Common myeloid progenitor, CD34-positive (primary cell): ENCODE results near the gene PPM1H.

Experiments
- CTCF ChIA-PET: fragments of 350-600 bp; sonication (Branson Sonifier 250); formaldehyde crosslinking; loops from one replicate; lab custom pipeline; 2021; ENCODE audit warnings: antibody characterized with exemption; lab: Charles Lee
- POLR2A ChIA-PET: fragments of 350-600 bp; sonication (Branson Sonifier 250); formaldehyde crosslinking; loops from one replicate; lab custom pipeline; 2021; ENCODE audit warnings: antibody characterized with exemption; lab: Charles Lee
- DNase-seq, 3 donors: peaks; one replicate each; pipeline versions ENCODE4 v3.0.0 to v3.0.0-alpha.2; 2013
- H3K27ac ChIP-seq, 2 experiments: 1 replicate in 1 of 2; 2 replicates in 1 of 2; pipeline ENCODE4 v1.7.0; 2013; ENCODE audit warnings: inconsistent platforms in 2 of 2, low read length in 2 of 2, mild to moderate bottlenecking in 2 of 2, low read depth in 1 of 2, moderate library complexity in 1 of 2; ENCODE audit not compliant: severe bottlenecking in 2 of 2, insufficient read depth in 1 of 2, poor library complexity in 1 of 2
- H3K27me3 ChIP-seq, 5 experiments: replicated peaks in 2 of 5; 1 replicate in 3 of 5; 2 replicates in 2 of 5; pipeline versions ENCODE4 v1.6.1 to v1.7.0; 2013; ENCODE audit warnings: low read length in 4 of 5, mild to moderate bottlenecking in 2 of 5, moderate library complexity in 2 of 5, inconsistent platforms in 1 of 5; ENCODE audit not compliant: insufficient read depth in 5 of 5, control insufficient read depth in 4 of 5
- H3K36me3 ChIP-seq, 4 experiments: 1 replicate in 2 of 4; 2 replicates in 2 of 4; pipeline versions ENCODE4 v1.6.1 to v1.7.0; 2013; ENCODE audit warnings: low read length in 3 of 4, control low read depth in 1 of 4, mild to moderate bottlenecking in 1 of 4; ENCODE audit not compliant: control insufficient read depth in 4 of 4, insufficient read depth in 4 of 4
- H3K4me1 ChIP-seq, 4 experiments: 1 replicate in 3 of 4; 2 replicates in 1 of 4; pipeline versions ENCODE4 v1.6.1 to v1.7.1; 2013; ENCODE audit warnings: low read length in 3 of 4, mild to moderate bottlenecking in 3 of 4, control low read depth in 1 of 4, inconsistent platforms in 1 of 4, moderate library complexity in 1 of 4; ENCODE audit not compliant: control insufficient read depth in 4 of 4, insufficient read depth in 4 of 4; ENCODE audit errors: control extremely low read depth in 1 of 4
- H3K4me3 ChIP-seq, 7 experiments: 1 replicate in 4 of 7; 2 replicates in 3 of 7; pipeline versions ENCODE4 v1.5.1 to v1.7.0; 2013; ENCODE audit warnings: mild to moderate bottlenecking in 7 of 7, low read length in 6 of 7, moderate library complexity in 6 of 7, inconsistent platforms in 2 of 7, low read depth in 2 of 7, control low read depth in 1 of 7; ENCODE audit not compliant: insufficient read depth in 4 of 7, control insufficient read depth in 1 of 7; ENCODE audit errors: extremely low read depth in 1 of 7
- H3K9me3 ChIP-seq, 5 experiments: 1 replicate in 4 of 5; 2 replicates in 1 of 5; pipeline versions ENCODE4 v1.6.1 to v1.7.1; 2013; ENCODE audit warnings: low read length in 4 of 5, mild to moderate bottlenecking in 2 of 5, inconsistent platforms in 1 of 5, low read depth in 1 of 5, moderate library complexity in 1 of 5; ENCODE audit not compliant: control insufficient read depth in 4 of 5, insufficient read depth in 2 of 5; ENCODE audit errors: control extremely low read depth in 1 of 5
- WGBS: methylation state at CpG from one replicate; pipeline ENCODE4 v1.1.5; 2013; ENCODE audit not compliant: insufficient coverage; 5-methylcytosine and 5-hydroxymethylcytosine counted together

The PPM1H gene

DNA sequence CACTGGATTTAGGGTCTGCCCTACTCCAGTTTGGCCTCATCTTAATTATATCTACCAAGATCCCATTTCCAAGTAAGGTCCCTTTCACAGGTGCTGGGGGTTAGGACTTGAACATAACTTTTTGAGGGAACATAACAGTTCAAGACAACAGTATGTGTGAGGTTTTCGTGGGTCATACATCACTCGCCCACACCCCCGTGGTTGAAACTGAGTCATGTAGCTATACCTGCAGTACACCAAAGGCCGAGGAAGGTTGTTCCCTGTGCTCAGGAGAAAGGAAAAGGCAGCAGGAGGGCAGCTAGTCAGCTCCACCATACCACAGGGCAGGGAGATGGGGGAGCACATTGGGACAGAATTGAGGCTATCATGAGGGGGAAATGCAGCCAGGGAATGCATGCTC, 167.0 kb downstream of the PPM1H start:
- H3K9me3 ChIP-seq: no peaks in the 10 kb centered on the region
- 96% methylated on average over 4 of the region's 4 CpGs for WGBS
- H3K36me3 ChIP-seq: peaks cover 0 to 7% (median 4%) of the 10 kb centered on the region in 4 experiments
- DNase-seq: no peak
- H3K27me3 ChIP-seq: no peaks in the 10 kb centered on the region
- ChIA-PET CTCF (interaction anchor here (1.3 to 1.5 kb wide), 2 partner anchors 13 to 27 kb away, joined by 3 read pairs; no protein-coding TSS in a partner anchor), POLR2A (no interaction called here)
- peaks cover 0 to 4% (median 0%) of the 10 kb centered on the region in 4 experiments for H3K4me1 ChIP-seq
- no peak overlapping the region for H3K27ac ChIP-seq
- H3K4me3 ChIP-seq: no peak overlapping the region

GRCh38 chr12:62767496-62767895, 167.5 kb downstream of the PPM1H start:
- no peaks in the 10 kb centered on the region for H3K9me3 ChIP-seq
- ChIA-PET POLR2A (no interaction called here), CTCF (interaction anchor here (1.3 to 1.5 kb wide), 2 partner anchors 13 to 28 kb away, joined by 3 read pairs; no protein-coding TSS in a partner anchor)
- peaks cover 0 to 7% (median 4%) of the 10 kb centered on the region in 4 experiments for H3K36me3 ChIP-seq
- no peaks in the 10 kb centered on the region for H3K27me3 ChIP-seq
- 96% methylated on average over 3 of the region's 5 CpGs for WGBS
- DNase-seq: no peak
- H3K4me1 ChIP-seq: peaks cover 0 to 4% (median 0%) of the 10 kb centered on the region in 4 experiments
- no peak overlapping the region for H3K4me3 ChIP-seq
- no peak overlapping the region for H3K27ac ChIP-seq

GRCh38 chr12:62766496-62766895, 168.5 kb downstream of the PPM1H start:
- no CpG with 5 or more reads among the region's 1 CpG for WGBS
- Histone ChIP-seq H3K27ac (no peak overlapping the region), H3K4me3 (no peak overlapping the region), H3K9me3 (no peaks in the 10 kb centered on the region), H3K27me3 (no peaks in the 10 kb centered on the region), H3K36me3 (peaks cover 0 to 7% (median 4%) of the 10 kb centered on the region in 4 experiments), H3K4me1 (no peaks in the 10 kb centered on the region)
- POLR2A ChIA-PET: no interaction called here
- CTCF ChIA-PET: interaction anchor here (0.7 kb wide), 1 partner anchor 242 kb away, joined by 3 read pairs; no protein-coding TSS in a partner anchor
- DNase-seq: no peak

- Histone ChIP-seq H3K4me3 (no peak overlapping the region), H3K27me3 (no peaks in the 10 kb centered on the region), H3K9me3 (no peaks in the 10 kb centered on the region), H3K36me3 (peaks cover 0 to 7% (median 4%) of the 10 kb centered on the region in 4 experiments), H3K4me1 (peaks cover 0 to 6% (median 0%) of the 10 kb centered on the region in 4 experiments), H3K27ac (no peak overlapping the region)
- 85% methylated on average over 8 of the region's 9 CpGs for WGBS
- no peak for DNase-seq
- CTCF ChIA-PET: interaction anchor here (0.7 to 1.7 kb wide), 3 partner anchors 8 to 30 kb away, joined by 3 to 4 read pairs (median 4); no protein-coding TSS in a partner anchor
- POLR2A ChIA-PET: no interaction called here
Observed at GRCh38 chr12:62763861-62764645, 170.9 kb downstream of the PPM1H start.

GRCh38 chr12:62763312-62763711, 171.6 kb downstream of the PPM1H start:
- H3K4me1 ChIP-seq: peaks cover 0 to 6% (median 0%) of the 10 kb centered on the region in 4 experiments
- H3K36me3 ChIP-seq: peaks cover 0 to 7% (median 4%) of the 10 kb centered on the region in 4 experiments
- H3K27ac ChIP-seq: no peak overlapping the region
- no peak for DNase-seq
- ChIA-PET CTCF (interaction anchor here (1.7 kb wide), 1 partner anchor 23 kb away, joined by 4 read pairs; no protein-coding TSS in a partner anchor), POLR2A (no interaction called here)
- no peaks in the 10 kb centered on the region for H3K9me3 ChIP-seq
- 57% methylated on average over 2 of the region's 3 CpGs for WGBS
- H3K27me3 ChIP-seq: no peaks in the 10 kb centered on the region
- no peak overlapping the region for H3K4me3 ChIP-seq

- no peak for DNase-seq
- CTCF ChIA-PET: interaction anchor here (1.2 to 1.8 kb wide), 3 partner anchors 10 to 24 kb away, joined by 4 read pairs; no protein-coding TSS in a partner anchor
- Histone ChIP-seq H3K4me3 (no peak overlapping the region), H3K9me3 (no peaks in the 10 kb centered on the region), H3K27me3 (no peaks in the 10 kb centered on the region), H3K4me1 (peaks cover 0 to 6% (median 0%) of the 10 kb centered on the region in 4 experiments), H3K36me3 (peaks cover 0 to 7% (median 4%) of the 10 kb centered on the region in 4 experiments), H3K27ac (no peak overlapping the region)
- 88% methylated on average over 2 of the region's 3 CpGs for WGBS
- POLR2A ChIA-PET: no interaction called here
Observed at GRCh38 chr12:62762645-62763044, 172.3 kb downstream of the PPM1H start.

GRCh38 chr12:62761658-62762057, 173.3 kb downstream of the PPM1H start:
- 100% methylated on average over 5 of the region's 5 CpGs for WGBS
- no peaks in the 10 kb centered on the region for H3K9me3 ChIP-seq
- H3K27ac ChIP-seq: no peak overlapping the region
- ChIA-PET POLR2A (no interaction called here), CTCF (interaction anchor here (1.2 to 1.8 kb wide), 2 partner anchors 11 to 22 kb away, joined by 4 read pairs; no protein-coding TSS in a partner anchor)
- no peaks in the 10 kb centered on the region for H3K27me3 ChIP-seq
- no peak for DNase-seq
- H3K36me3 ChIP-seq: peaks cover 0 to 7% (median 4%) of the 10 kb centered on the region in 4 experiments
- H3K4me3 ChIP-seq: no peak overlapping the region
- peaks cover 0 to 10% (median 2%) of the 10 kb centered on the region in 4 experiments for H3K4me1 ChIP-seq
